ENCODE measurements around the gene CFAP46. TPM values are rescaled to one million over a fixed set of nuclear protein-coding genes. Genes with fewer than 3 reads are reported as not detected.

The CFAP46 gene
- total RNA-seq, 1 experiment from 2014 or later, result 1.6 TPM

DNA sequence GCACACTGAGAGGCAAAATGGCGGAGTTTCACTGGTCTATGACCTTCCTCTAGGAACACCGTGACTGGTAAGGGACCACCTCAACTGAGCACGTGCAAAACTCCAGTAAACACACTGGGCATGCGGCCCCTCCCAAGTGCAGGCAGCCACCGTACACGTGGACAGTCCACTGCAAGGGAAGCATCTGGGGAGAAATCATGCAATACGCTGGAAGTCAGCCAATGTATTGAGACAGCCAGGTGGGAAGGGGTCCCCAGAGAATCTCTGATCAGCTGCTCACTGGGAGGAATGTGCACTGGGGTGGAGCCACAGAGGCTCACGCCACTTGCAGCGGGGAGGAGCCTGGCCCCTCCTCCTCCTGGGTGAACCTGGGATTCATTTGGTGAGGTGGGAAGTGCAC is 49.3 kb downstream of the CFAP46 start:
- ATAC-seq (no peak), DNase-seq (ENCODE audit: low read depth, low spot score) (no peak)
- Histone ChIP-seq H3K36me3 (ENCODE audit: control insufficient read depth, insufficient read depth, low read length) (no peaks in the 10 kb centered on the region), H3K4me3 (ENCODE audit: low read depth in 2 of 2, low read length in 2 of 2) (no peak overlapping the region), H3K4me1 (ENCODE audit: control insufficient read depth, insufficient read depth, low read length) (no peaks in the 10 kb centered on the region), H3K27me3 (ENCODE audit: control insufficient read depth, insufficient read depth, low read length) (peaks cover 24% of the 10 kb centered on the region), H3K9me3 (ENCODE audit: control insufficient read depth, insufficient read depth, low read depth, low read length) (no peaks in the 10 kb centered on the region), H3K27ac (ENCODE audit: low read length) (no peak overlapping the region)
- in situ Hi-C loops (cut with HindIII; ENCODE audit: low pct_unique_long_range_greater_than_20kb, low sequenced_read_pairs), result no loop called here
- CTCF ChIA-PET, result no interaction called here
- TF ChIP-seq TCF7L2 (IDR thresholded peaks at IDR 0.05; ENCODE audit: low read depth, low read length) (no peak), POLR2AphosphoS5 (IDR thresholded peaks at IDR 0.05; ENCODE audit: low read depth, low read length) (no peak)
- TF ChIP-seq, protein P1, sequence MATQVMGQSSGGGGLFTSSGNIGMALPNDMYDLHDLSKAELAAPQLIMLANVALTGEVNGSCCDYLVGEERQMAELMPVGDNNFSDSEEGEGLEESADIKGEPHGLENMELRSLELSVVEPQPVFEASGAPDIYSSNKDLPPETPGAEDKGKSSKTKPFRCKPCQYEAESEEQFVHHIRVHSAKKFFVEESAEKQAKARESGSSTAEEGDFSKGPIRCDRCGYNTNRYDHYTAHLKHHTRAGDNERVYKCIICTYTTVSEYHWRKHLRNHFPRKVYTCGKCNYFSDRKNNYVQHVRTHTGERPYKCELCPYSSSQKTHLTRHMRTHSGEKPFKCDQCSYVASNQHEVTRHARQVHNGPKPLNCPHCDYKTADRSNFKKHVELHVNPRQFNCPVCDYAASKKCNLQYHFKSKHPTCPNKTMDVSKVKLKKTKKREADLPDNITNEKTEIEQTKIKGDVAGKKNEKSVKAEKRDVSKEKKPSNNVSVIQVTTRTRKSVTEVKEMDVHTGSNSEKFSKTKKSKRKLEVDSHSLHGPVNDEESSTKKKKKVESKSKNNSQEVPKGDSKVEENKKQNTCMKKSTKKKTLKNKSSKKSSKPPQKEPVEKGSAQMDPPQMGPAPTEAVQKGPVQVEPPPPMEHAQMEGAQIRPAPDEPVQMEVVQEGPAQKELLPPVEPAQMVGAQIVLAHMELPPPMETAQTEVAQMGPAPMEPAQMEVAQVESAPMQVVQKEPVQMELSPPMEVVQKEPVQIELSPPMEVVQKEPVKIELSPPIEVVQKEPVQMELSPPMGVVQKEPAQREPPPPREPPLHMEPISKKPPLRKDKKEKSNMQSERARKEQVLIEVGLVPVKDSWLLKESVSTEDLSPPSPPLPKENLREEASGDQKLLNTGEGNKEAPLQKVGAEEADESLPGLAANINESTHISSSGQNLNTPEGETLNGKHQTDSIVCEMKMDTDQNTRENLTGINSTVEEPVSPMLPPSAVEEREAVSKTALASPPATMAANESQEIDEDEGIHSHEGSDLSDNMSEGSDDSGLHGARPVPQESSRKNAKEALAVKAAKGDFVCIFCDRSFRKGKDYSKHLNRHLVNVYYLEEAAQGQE (IDR thresholded peaks at IDR 0.05; ENCODE audit: insufficient read depth in 1 of 2, low read depth in 2 of 2, low read length in 1 of 2), result no peak
- TF ChIP-seq, protein P2, sequence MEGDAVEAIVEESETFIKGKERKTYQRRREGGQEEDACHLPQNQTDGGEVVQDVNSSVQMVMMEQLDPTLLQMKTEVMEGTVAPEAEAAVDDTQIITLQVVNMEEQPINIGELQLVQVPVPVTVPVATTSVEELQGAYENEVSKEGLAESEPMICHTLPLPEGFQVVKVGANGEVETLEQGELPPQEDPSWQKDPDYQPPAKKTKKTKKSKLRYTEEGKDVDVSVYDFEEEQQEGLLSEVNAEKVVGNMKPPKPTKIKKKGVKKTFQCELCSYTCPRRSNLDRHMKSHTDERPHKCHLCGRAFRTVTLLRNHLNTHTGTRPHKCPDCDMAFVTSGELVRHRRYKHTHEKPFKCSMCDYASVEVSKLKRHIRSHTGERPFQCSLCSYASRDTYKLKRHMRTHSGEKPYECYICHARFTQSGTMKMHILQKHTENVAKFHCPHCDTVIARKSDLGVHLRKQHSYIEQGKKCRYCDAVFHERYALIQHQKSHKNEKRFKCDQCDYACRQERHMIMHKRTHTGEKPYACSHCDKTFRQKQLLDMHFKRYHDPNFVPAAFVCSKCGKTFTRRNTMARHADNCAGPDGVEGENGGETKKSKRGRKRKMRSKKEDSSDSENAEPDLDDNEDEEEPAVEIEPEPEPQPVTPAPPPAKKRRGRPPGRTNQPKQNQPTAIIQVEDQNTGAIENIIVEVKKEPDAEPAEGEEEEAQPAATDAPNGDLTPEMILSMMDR (IDR thresholded peaks at IDR 0.05), result no peak
- BruUV-seq (replicated peaks), result no TSS peak
- POLR2A ChIA-PET, result interaction anchor here (0.8 kb wide), 1 partner anchor 111 kb away, joined by 5 read pairs; no protein-coding TSS in a partner anchor
- intact Hi-C loops (cut with micrococcal nuclease; ENCODE audit: unreplicated experiment), result no loop called here

DNA sequence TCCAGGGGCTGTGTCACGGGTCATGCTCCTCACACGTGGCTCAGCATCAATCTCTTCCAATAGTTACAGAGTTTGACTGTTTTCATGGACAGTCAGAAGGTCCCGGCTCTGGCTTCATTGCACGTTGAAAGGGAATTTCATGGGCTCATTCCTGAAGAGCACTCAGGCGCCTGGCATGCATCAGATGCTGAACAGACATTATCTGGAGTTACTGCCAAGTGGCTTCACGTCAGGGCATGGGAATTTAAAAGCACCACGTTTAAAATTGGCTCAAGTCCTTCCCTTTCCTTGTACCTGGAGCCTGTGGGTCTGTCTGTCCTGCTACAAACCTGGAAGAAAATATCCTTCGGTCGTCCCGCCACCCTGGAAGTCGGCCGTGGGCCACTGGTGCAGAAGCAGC is 50.4 kb downstream of the CFAP46 start:
- no TSS peak for BruUV-seq (replicated peaks)
- POLR2A ChIA-PET, result no interaction called here
- H3K27ac ChIP-seq (ENCODE audit: low read length), result no peak overlapping the region

More for the DNA sequence above, 50.4 kb downstream of the CFAP46 start:
- Histone ChIP-seq H3K4me1 (ENCODE audit: control insufficient read depth, insufficient read depth, low read length) (no peaks in the 10 kb centered on the region), H3K4me3 (ENCODE audit: low read depth in 2 of 2, low read length in 2 of 2) (no peak overlapping the region), H3K27me3 (ENCODE audit: control insufficient read depth, insufficient read depth, low read length) (peaks cover 26% of the 10 kb centered on the region), H3K36me3 (ENCODE audit: control insufficient read depth, insufficient read depth, low read length) (no peaks in the 10 kb centered on the region), H3K9me3 (ENCODE audit: control insufficient read depth, insufficient read depth, low read depth, low read length) (no peaks in the 10 kb centered on the region)
- in situ Hi-C loops (cut with HindIII; ENCODE audit: low pct_unique_long_range_greater_than_20kb, low sequenced_read_pairs), result no loop called here
- DNase-seq (ENCODE audit: low read depth, low spot score) (no peak), ATAC-seq (no peak; the same call in 1 of the 2 replicates)
- intact Hi-C loops (cut with micrococcal nuclease; ENCODE audit: unreplicated experiment), result no loop called here
- no peak for TF ChIP-seq POLR2AphosphoS5 (IDR thresholded peaks at IDR 0.05; ENCODE audit: low read depth, low read length)
- no peak for TF ChIP-seq TCF7L2 (IDR thresholded peaks at IDR 0.05; ENCODE audit: low read depth, low read length)
- TF ChIP-seq, protein P2 (IDR thresholded peaks at IDR 0.05), result no peak
- no peak for TF ChIP-seq SIN3A (IDR thresholded peaks at IDR 0.05; ENCODE audit: borderline replicate concordance, insufficient read depth, low read depth, low read length)
- TF ChIP-seq, protein P1 (IDR thresholded peaks at IDR 0.05; ENCODE audit: insufficient read depth in 1 of 2, low read depth in 2 of 2, low read length in 1 of 2), result no peak
- CTCF ChIA-PET, result no interaction called here

Measured in Panc1 (cell line).